Measurements from ENCODE around the gene AFMID.
"Not testable (repeated sequence)": the region's sequence is repeated elsewhere in the genome, so short reads cannot be mapped to it uniquely, and the experiment has no call there.

AFMID gene

GRCh38 chr17:78186692-78187595 lies at the start of gene AFMID, which contains the start of gene TK1:
TSS of gene AFMID (plus strand) at chr17:78187362. CDS start at chr17:78187371, 9 bp downstream.
TSS of gene TK1 (minus strand) at chr17:78187052. CDS start at chr17:78186994, 58 bp downstream.
- peak; percentile 92 for DNase-seq

GRCh38 chr17:78137392-78138203 lies 49.6 kb upstream of the AFMID start:
- no peak for DNase-seq

- DNase-seq, result no peak
Observed at GRCh38 chr17:78138204-78139060, 48.7 kb upstream of the AFMID start.

- not testable (repeated sequence) for DNase-seq
Observed at GRCh38 chr17:78139861-78140168, 47.3 kb upstream of the AFMID start.

GRCh38 chr17:78140169-78141051 lies 46.8 kb upstream of the AFMID start:
- no peak for DNase-seq

GRCh38 chr17:78141437-78142118 lies 45.6 kb upstream of the AFMID start:
- DNase-seq, result no peak

- DNase-seq, result no peak
Observed at GRCh38 chr17:78142119-78142861, 44.9 kb upstream of the AFMID start.

GRCh38 chr17:78143214-78144146 lies 43.7 kb upstream of the AFMID start:
- DNase-seq, result no peak

- DNase-seq, result no peak
Observed at GRCh38 chr17:78144147-78144719, 42.9 kb upstream of the AFMID start.

GRCh38 chr17:78144736-78145641 lies 42.2 kb upstream of the AFMID start:
- no peak for DNase-seq

GRCh38 chr17:78146471-78146869 lies 40.7 kb upstream of the AFMID start:
- DNase-seq, result no peak

- no peak for DNase-seq
Observed at GRCh38 chr17:78146881-78147280, 40.3 kb upstream of the AFMID start.

- no peak for DNase-seq
Observed at GRCh38 chr17:78147315-78147998, 39.7 kb upstream of the AFMID start.

- no peak for DNase-seq
Observed at GRCh38 chr17:78148286-78149016, 38.7 kb upstream of the AFMID start.

- no peak for DNase-seq
Observed at GRCh38 chr17:78151514-78152008, 35.6 kb upstream of the AFMID start.
